IPS-20b (cell line): ENCODE results near the gene VPS4A.
"Not testable (repeated sequence)": the region's sequence is repeated elsewhere in the genome, so short reads cannot be mapped to it uniquely, and the experiment has no call there.

Experiments used
- H3K27ac ChIP-seq: one replicate; pipeline ENCODE4 v1.5.1; 2013; ENCODE audit warnings: low read length
- H3K27me3 ChIP-seq: 2 replicates; pipeline ENCODE4 v1.6.1; 2013; ENCODE audit warnings: mild to moderate bottlenecking, low read length, inconsistent platforms; ENCODE audit not compliant: insufficient read depth
- H3K36me3 ChIP-seq: 2 replicates; pipeline ENCODE4 v1.6.1; 2013; ENCODE audit warnings: low read depth, mild to moderate bottlenecking, inconsistent platforms, low read length, moderate library complexity; ENCODE audit not compliant: insufficient read depth
- H3K4me1 ChIP-seq: 2 replicates; pipeline ENCODE4 v1.6.1; 2013; ENCODE audit warnings: mild to moderate bottlenecking, control low read depth, inconsistent platforms, low read length, moderate library complexity; ENCODE audit not compliant: insufficient read depth
- H3K4me3 ChIP-seq: 2 replicates; pipeline ENCODE4 v1.5.1; 2013; ENCODE audit warnings: mild to moderate bottlenecking, low read length, inconsistent platforms
- H3K9ac ChIP-seq: 2 replicates; pipeline ENCODE4 v1.6.1; 2013; ENCODE audit warnings: low read depth, mild to moderate bottlenecking, inconsistent platforms, low read length, moderate library complexity
- H3K9me3 ChIP-seq: 2 replicates; pipeline ENCODE4 v1.6.1; 2013; ENCODE audit warnings: mild to moderate bottlenecking, low read depth, low read length, inconsistent platforms; ENCODE audit not compliant: insufficient read depth

Gene VPS4A

DNA sequence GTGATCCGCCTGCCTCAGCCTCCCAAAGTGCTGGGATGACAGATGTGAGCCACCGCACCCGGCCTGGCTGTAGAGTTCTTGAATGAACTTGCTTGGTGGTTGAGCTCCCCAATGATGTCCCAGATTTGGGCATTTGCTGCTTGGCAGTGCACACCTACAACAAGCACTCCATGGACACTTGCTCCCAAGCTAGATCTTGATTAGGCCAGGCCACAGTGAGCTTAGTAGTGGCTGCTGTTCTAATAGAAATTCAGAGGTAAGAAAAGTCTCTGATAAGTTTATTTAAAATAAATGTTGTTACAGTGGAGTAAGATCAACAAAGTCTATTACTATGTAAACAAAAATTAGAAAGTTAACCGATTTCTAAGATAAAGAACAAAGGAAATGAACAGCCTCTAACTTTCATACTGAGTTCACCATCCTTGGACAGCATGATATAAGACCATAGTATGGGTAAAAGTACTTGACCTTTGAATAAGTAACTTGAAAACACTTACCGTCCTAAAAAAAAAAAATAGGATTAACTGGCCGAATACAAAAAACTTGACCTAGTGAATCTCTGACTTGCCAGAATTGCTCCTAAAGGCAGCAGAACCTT, 39.5 kb downstream of the VPS4A start:
- Histone ChIP-seq H3K9ac (no peak overlapping the region), H3K4me1 (no peaks in the 10 kb centered on the region), H3K4me3 (no peak overlapping the region), H3K36me3 (no peaks in the 10 kb centered on the region; the same call in 1 of the 2 replicates), H3K27ac (no peak overlapping the region), H3K27me3 (no peaks in the 10 kb centered on the region), H3K9me3 (no peaks in the 10 kb centered on the region)

GRCh38 chr16:69351309-69352027, 40.3 kb downstream of the VPS4A start, which contains the start of gene TMED6:
TMED6 (minus strand) TSS chr16:69351786; CDS start chr16:69351753, 33 bp downstream.
- Histone ChIP-seq H3K36me3 (no peaks in the 10 kb centered on the region; the same call in 1 of the 2 replicates), H3K27ac (no peak within 1 kb of the TSS), H3K4me1 (no peaks in the 10 kb centered on the region), H3K27me3 (no peaks in the 10 kb centered on the region), H3K9me3 (no peaks in the 10 kb centered on the region), H3K4me3 (no peak within 1 kb of the TSS), H3K9ac (no peak within 1 kb of the TSS)

DNA sequence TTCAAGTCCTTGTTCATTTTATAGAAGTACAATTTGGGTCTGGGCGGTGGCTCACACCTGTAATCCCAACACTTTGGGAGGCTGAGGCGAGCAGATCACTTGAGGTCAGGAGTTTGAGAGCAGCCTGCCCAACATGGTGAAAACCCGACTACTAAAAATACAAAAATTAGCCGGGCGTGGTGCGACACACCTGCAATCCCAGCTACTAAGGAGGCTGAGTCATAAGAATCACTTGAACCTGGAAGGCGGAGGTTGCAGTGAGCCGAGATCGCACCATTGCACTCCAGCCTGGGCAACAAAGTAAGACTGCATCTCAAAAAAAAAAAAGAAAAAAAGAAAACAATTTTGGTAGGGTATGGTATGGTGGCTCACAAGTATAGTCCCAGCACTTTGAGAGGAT, 48.9 kb downstream of the VPS4A start:
- not testable (repeated sequence) for H3K9me3 ChIP-seq, H3K9ac ChIP-seq, H3K27ac ChIP-seq, H3K27me3 ChIP-seq, H3K4me3 ChIP-seq, H3K4me1 ChIP-seq
- H3K36me3 ChIP-seq = peaks cover 12% of the 10 kb centered on the region

GRCh38 chr16:69363281-69363717, 52.1 kb downstream of the VPS4A start:
- no peaks in the 10 kb centered on the region for H3K4me1 ChIP-seq
- no peak overlapping the region for H3K9ac ChIP-seq
- H3K36me3 ChIP-seq = peaks cover 40% of the 10 kb centered on the region
- H3K4me3 ChIP-seq = no peak overlapping the region
- no peak overlapping the region for H3K27ac ChIP-seq
- no peaks in the 10 kb centered on the region for H3K9me3 ChIP-seq
- H3K27me3 ChIP-seq = no peaks in the 10 kb centered on the region

DNA sequence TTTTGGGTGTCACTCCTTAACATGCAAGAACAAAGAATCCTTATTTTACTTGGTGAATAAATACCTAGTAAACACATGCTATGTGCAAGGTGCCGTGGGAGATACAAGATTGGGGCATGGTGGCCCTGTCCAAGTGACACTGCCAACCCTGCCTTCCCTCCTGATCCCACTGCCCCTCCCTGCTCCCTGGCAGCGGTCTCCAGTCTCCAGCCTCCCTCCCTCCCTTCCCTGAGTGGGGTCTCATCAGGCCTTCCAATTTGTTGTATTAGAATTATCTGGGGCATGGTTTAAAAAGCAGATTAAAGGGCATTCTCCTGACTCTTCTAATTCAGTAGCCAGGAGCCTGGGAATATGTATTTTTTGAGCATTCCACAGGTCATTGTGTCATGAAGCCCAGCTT, 52.9 kb downstream of the VPS4A start:
- H3K36me3 ChIP-seq = peaks cover 48% of the 10 kb centered on the region
- no peak overlapping the region for H3K27ac ChIP-seq
- H3K9me3 ChIP-seq = no peaks in the 10 kb centered on the region

GRCh38 chr16:69365901-69366300, 54.8 kb downstream of the VPS4A start:
- peaks cover 65% of the 10 kb centered on the region for H3K36me3 ChIP-seq
- H3K4me1 ChIP-seq = no peaks in the 10 kb centered on the region
- no peaks in the 10 kb centered on the region for H3K27me3 ChIP-seq
- H3K9me3 ChIP-seq = no peaks in the 10 kb centered on the region
- H3K27ac ChIP-seq = no peak overlapping the region
- no peak overlapping the region for H3K4me3 ChIP-seq
- no peak overlapping the region for H3K9ac ChIP-seq

More for the DNA sequence above, 52.9 kb downstream of the VPS4A start:
- H3K4me1 ChIP-seq = no peaks in the 10 kb centered on the region
- H3K4me3 ChIP-seq = no peak overlapping the region
- no peak overlapping the region for H3K9ac ChIP-seq
- H3K27me3 ChIP-seq = no peaks in the 10 kb centered on the region

DNA sequence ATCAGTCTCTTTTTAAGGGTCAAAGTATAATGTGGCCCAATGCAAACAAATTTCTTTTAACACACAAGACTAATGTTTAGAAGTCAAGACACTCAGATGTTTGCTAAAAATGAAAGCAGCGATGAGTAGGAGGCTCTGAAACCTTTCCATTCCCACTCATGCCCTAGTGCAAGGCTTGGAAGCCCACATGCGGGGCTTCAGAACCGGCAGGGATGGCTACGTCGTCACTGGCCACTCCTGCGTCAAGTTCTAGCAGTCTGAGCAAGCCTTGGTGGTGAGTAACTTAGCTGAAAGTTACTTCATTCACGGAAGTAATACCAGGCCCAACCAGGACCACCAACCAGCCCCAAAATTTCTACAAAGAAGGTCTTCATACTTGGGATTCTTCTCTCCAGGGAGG, 55.3 kb downstream of the VPS4A start:
- peaks cover 68% of the 10 kb centered on the region for H3K36me3 ChIP-seq

GRCh38 chr16:69367980-69368379, 56.8 kb downstream of the VPS4A start:
- Histone ChIP-seq H3K4me1 (no peaks in the 10 kb centered on the region), H3K27ac (no peak overlapping the region), H3K9ac (no peak overlapping the region), H3K9me3 (no peaks in the 10 kb centered on the region), H3K27me3 (no peaks in the 10 kb centered on the region), H3K36me3 (peaks cover 82% of the 10 kb centered on the region), H3K4me3 (no peak overlapping the region)

More for the DNA sequence above, 55.3 kb downstream of the VPS4A start:
- Histone ChIP-seq H3K9ac (no peak overlapping the region), H3K4me1 (no peaks in the 10 kb centered on the region), H3K27ac (no peak overlapping the region), H3K9me3 (no peaks in the 10 kb centered on the region), H3K27me3 (no peaks in the 10 kb centered on the region), H3K4me3 (no peak overlapping the region)

GRCh38 chr16:69368866-69369265, 57.7 kb downstream of the VPS4A start:
- Histone ChIP-seq H3K9ac (no peak overlapping the region), H3K4me3 (no peak overlapping the region), H3K27ac (no peak overlapping the region), H3K9me3 (no peaks in the 10 kb centered on the region), H3K27me3 (no peaks in the 10 kb centered on the region), H3K36me3 (peaks cover 82% of the 10 kb centered on the region), H3K4me1 (no peaks in the 10 kb centered on the region)

DNA sequence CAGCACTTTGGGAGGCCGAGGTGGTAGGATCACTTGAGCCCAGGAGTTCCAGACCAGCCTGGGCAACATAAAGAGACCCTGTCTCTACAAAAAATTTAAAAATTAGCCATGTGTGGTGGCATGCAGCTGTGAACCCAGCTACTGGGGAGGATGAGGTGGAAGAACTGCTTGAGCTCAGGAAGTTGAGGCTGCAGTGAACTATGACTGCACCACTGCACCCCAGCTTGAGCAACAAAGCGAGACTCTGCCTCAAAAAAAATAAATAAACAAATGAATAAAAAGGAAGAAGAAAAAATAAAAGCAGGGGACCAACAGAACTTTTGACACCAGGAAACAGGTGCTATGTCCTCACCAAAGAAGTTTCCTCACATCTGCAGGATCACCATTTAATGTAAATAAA, 60.4 kb downstream of the VPS4A start:
- Histone ChIP-seq H3K36me3 (peaks cover 67% of the 10 kb centered on the region), H3K4me1 (no peaks in the 10 kb centered on the region), H3K4me3 (no peak overlapping the region), H3K9me3 (no peaks in the 10 kb centered on the region), H3K9ac (no peak overlapping the region), H3K27ac (no peak overlapping the region), H3K27me3 (no peaks in the 10 kb centered on the region)

GRCh38 chr16:69373019-69373418, 61.9 kb downstream of the VPS4A start:
- no peak overlapping the region for H3K4me3 ChIP-seq
- no peaks in the 10 kb centered on the region for H3K4me1 ChIP-seq
- H3K27ac ChIP-seq = no peak overlapping the region
- H3K36me3 ChIP-seq = peaks cover 59% of the 10 kb centered on the region
- H3K9ac ChIP-seq = no peak overlapping the region
- no peaks in the 10 kb centered on the region for H3K9me3 ChIP-seq
- H3K27me3 ChIP-seq = no peaks in the 10 kb centered on the region
